T-helper 1 cell treated with Interleukin-12 subunit alpha and Interleukin-12 subunit beta and Interleukin-4 antibody, amounts not matched to agents 30 μg/mL and 1 μg/mL, for 36 hours (primary cell): ENCODE results near the gene RPIA.

ENCODE experiments used
- H3K27ac Mint-ChIP-seq: one replicate; pipeline ENCODE4 v1.8.0; 2021; ENCODE audit warnings: mild to moderate bottlenecking, mixed read lengths
- H3K27me3 Mint-ChIP-seq: one replicate; pipeline ENCODE4 v1.8.0; 2021; ENCODE audit warnings: low read depth, mixed read lengths
- H3K36me3 Mint-ChIP-seq: one replicate; pipeline ENCODE4 v1.8.0; 2021; ENCODE audit warnings: low read depth, mixed read lengths
- H3K4me1 Mint-ChIP-seq: one replicate; pipeline ENCODE4 v1.8.0; 2021; ENCODE audit warnings: low read depth, mixed read lengths
- H3K4me3 Mint-ChIP-seq: one replicate; pipeline ENCODE4 v1.8.0; 2021; ENCODE audit warnings: mild to moderate bottlenecking, moderate library complexity, mixed read lengths
- H3K9me3 Mint-ChIP-seq: one replicate; pipeline ENCODE4 v1.8.0; 2021; ENCODE audit warnings: mixed read lengths

RPIA gene

GRCh38 chr2:88697370-88698026 lies 6.0 kb downstream of the RPIA start:
- no peaks in the 10 kb centered on the region for H3K9me3 Mint-ChIP-seq
- no peaks in the 10 kb centered on the region for H3K27me3 Mint-ChIP-seq
- peaks cover 12% of the 10 kb centered on the region for H3K36me3 Mint-ChIP-seq
- H3K4me3 Mint-ChIP-seq = no peak overlapping the region
- peaks cover 23% of the 10 kb centered on the region for H3K4me1 Mint-ChIP-seq
- H3K27ac Mint-ChIP-seq = peak overlapping the region; percentile 23

GRCh38 chr2:88698027-88698413 lies 6.5 kb downstream of the RPIA start:
- Mint-ChIP-seq H3K4me3 (no peak overlapping the region), H3K27ac (peak overlapping the region; percentile 39), H3K4me1 (peaks cover 17% of the 10 kb centered on the region), H3K36me3 (peaks cover 12% of the 10 kb centered on the region), H3K9me3 (no peaks in the 10 kb centered on the region), H3K27me3 (no peaks in the 10 kb centered on the region)

- H3K36me3 Mint-ChIP-seq = peaks cover 14% of the 10 kb centered on the region
- no peak overlapping the region for H3K4me3 Mint-ChIP-seq
- peaks cover 12% of the 10 kb centered on the region for H3K4me1 Mint-ChIP-seq
These were observed 7.2 kb downstream of the RPIA start for GRCh38 chr2:88698498-88699233.

GRCh38 chr2:88707003-88707402 lies 15.5 kb downstream of the RPIA start:
- no peak overlapping the region for H3K27ac Mint-ChIP-seq
- H3K27me3 Mint-ChIP-seq = no peaks in the 10 kb centered on the region
- H3K4me3 Mint-ChIP-seq = no peak overlapping the region
- peaks cover 24% of the 10 kb centered on the region for H3K36me3 Mint-ChIP-seq
- peaks cover 21% of the 10 kb centered on the region for H3K9me3 Mint-ChIP-seq
- no peaks in the 10 kb centered on the region for H3K4me1 Mint-ChIP-seq

More at GRCh38 chr2:88698498-88699233, 7.2 kb downstream of the RPIA start:
- Mint-ChIP-seq H3K9me3 (peaks cover under 1% of the 10 kb centered on the region), H3K27ac (no peak overlapping the region), H3K27me3 (no peaks in the 10 kb centered on the region)

GRCh38 chr2:88709181-88709631 lies 17.7 kb downstream of the RPIA start:
- H3K27ac Mint-ChIP-seq = no peak overlapping the region
- peaks cover 14% of the 10 kb centered on the region for H3K36me3 Mint-ChIP-seq
- peaks cover 15% of the 10 kb centered on the region for H3K9me3 Mint-ChIP-seq
- no peaks in the 10 kb centered on the region for H3K27me3 Mint-ChIP-seq
- H3K4me1 Mint-ChIP-seq = no peaks in the 10 kb centered on the region
- no peak overlapping the region for H3K4me3 Mint-ChIP-seq

GRCh38 chr2:88711289-88711688 lies 19.8 kb downstream of the RPIA start:
- no peak overlapping the region for H3K4me3 Mint-ChIP-seq
- no peaks in the 10 kb centered on the region for H3K9me3 Mint-ChIP-seq
- no peaks in the 10 kb centered on the region for H3K27me3 Mint-ChIP-seq
- H3K27ac Mint-ChIP-seq = no peak overlapping the region
- no peaks in the 10 kb centered on the region for H3K4me1 Mint-ChIP-seq
- peaks cover 2% of the 10 kb centered on the region for H3K36me3 Mint-ChIP-seq

GRCh38 chr2:88711897-88712296 lies 20.4 kb downstream of the RPIA start:
- Mint-ChIP-seq H3K27me3 (no peaks in the 10 kb centered on the region), H3K9me3 (peaks cover 2% of the 10 kb centered on the region), H3K36me3 (peaks cover 3% of the 10 kb centered on the region), H3K4me3 (no peak overlapping the region), H3K4me1 (no peaks in the 10 kb centered on the region), H3K27ac (no peak overlapping the region)

GRCh38 chr2:88713408-88713807 lies 21.9 kb downstream of the RPIA start:
- Mint-ChIP-seq H3K4me3 (no peak overlapping the region), H3K36me3 (peaks cover 9% of the 10 kb centered on the region), H3K4me1 (no peaks in the 10 kb centered on the region), H3K27me3 (no peaks in the 10 kb centered on the region), H3K9me3 (peaks cover 13% of the 10 kb centered on the region), H3K27ac (no peak overlapping the region)

GRCh38 chr2:88714667-88715066 lies 23.2 kb downstream of the RPIA start:
- Mint-ChIP-seq H3K36me3 (peaks cover 9% of the 10 kb centered on the region), H3K4me3 (no peak overlapping the region), H3K9me3 (peaks cover 13% of the 10 kb centered on the region), H3K27ac (no peak overlapping the region), H3K4me1 (no peaks in the 10 kb centered on the region), H3K27me3 (no peaks in the 10 kb centered on the region)

- Mint-ChIP-seq H3K27ac (no peak overlapping the region), H3K9me3 (peaks cover 13% of the 10 kb centered on the region), H3K27me3 (no peaks in the 10 kb centered on the region), H3K4me3 (no peak overlapping the region), H3K36me3 (peaks cover 10% of the 10 kb centered on the region), H3K4me1 (no peaks in the 10 kb centered on the region)
These were observed 28.9 kb downstream of the RPIA start for GRCh38 chr2:88720399-88720798.

- Mint-ChIP-seq H3K27me3 (no peaks in the 10 kb centered on the region), H3K9me3 (peaks cover 13% of the 10 kb centered on the region), H3K4me1 (no peaks in the 10 kb centered on the region), H3K36me3 (peaks cover 10% of the 10 kb centered on the region), H3K4me3 (no peak overlapping the region), H3K27ac (no peak overlapping the region)
These were observed 29.8 kb downstream of the RPIA start for GRCh38 chr2:88721268-88721667.

- H3K36me3 Mint-ChIP-seq = peaks cover 1% of the 10 kb centered on the region
- no peaks in the 10 kb centered on the region for H3K27me3 Mint-ChIP-seq
- no peaks in the 10 kb centered on the region for H3K9me3 Mint-ChIP-seq
- no peak overlapping the region for H3K4me3 Mint-ChIP-seq
- peaks cover 3% of the 10 kb centered on the region for H3K4me1 Mint-ChIP-seq
- H3K27ac Mint-ChIP-seq = no peak overlapping the region
These were observed 33.3 kb downstream of the RPIA start for GRCh38 chr2:88724643-88725332.

- H3K4me1 Mint-ChIP-seq = peaks cover 6% of the 10 kb centered on the region
- no peaks in the 10 kb centered on the region for H3K9me3 Mint-ChIP-seq
- H3K27ac Mint-ChIP-seq = no peak overlapping the region
- H3K4me3 Mint-ChIP-seq = no peak overlapping the region
- H3K27me3 Mint-ChIP-seq = no peaks in the 10 kb centered on the region
- H3K36me3 Mint-ChIP-seq = no peaks in the 10 kb centered on the region
These were observed 37.7 kb downstream of the RPIA start for GRCh38 chr2:88729061-88729745.

- peaks cover 4% of the 10 kb centered on the region for H3K36me3 Mint-ChIP-seq
- H3K27ac Mint-ChIP-seq = no peak overlapping the region
These were observed 41.9 kb downstream of the RPIA start for GRCh38 chr2:88733155-88733902.

More at GRCh38 chr2:88733155-88733902, 41.9 kb downstream of the RPIA start:
- peaks cover 6% of the 10 kb centered on the region for H3K4me1 Mint-ChIP-seq
- no peak overlapping the region for H3K4me3 Mint-ChIP-seq
- H3K27me3 Mint-ChIP-seq = no peaks in the 10 kb centered on the region
- H3K9me3 Mint-ChIP-seq = no peaks in the 10 kb centered on the region
